SK-N-DZ (cell line): ENCODE results near the gene RSRC1.
"Not testable (repeated sequence)": the region's sequence is repeated elsewhere in the genome, so short reads cannot be mapped to it uniquely, and the experiment has no call there.

Experiments used
- DNase-seq: peaks from one replicate; pipeline ENCODE4 v3.0.0-alpha.2; 2015; ENCODE audit warnings: low spot score

The RSRC1 gene

DNA sequence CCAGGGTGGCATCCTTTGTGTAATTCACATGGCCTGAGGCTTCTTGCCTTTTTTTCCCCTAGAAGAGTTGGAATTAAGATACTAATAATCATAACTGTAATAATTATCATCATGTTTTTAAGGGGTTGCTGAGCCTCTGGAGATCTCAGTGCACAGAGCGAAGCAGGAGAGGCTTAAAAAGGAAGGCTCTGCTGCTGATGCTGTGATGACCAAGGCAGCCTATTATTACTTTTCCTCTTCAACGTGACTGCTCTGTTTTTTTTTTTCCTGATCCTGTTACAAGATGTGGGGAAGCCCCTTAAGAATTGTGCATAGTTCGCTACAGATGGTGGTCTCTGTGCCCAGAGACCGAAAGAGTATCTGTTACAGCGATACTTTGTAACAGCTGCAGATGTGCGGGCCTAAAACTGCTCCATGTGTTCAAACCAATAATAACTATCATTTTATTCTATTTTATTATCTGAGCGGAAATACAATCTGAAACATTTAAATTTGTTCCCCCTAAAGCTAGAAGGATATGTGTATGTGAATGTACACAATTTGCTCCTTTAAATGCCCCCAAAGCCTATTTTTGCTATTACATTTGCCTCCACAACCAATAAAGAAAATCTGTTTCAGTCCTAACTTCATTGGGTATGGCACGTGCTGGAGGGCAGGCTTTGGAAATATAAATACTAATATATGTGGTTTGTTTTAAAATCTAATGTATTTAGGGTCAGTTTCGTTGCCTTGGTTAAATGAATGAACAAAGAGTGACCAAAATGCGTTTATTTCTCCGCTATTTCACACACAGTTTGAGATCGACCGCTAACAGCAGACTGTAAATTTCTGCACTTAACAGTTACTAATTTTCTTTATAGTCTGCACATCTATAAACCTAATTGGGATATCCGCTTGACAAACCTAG lies 8.3 kb upstream of the RSRC1 start:
- no peak for DNase-seq

DNA sequence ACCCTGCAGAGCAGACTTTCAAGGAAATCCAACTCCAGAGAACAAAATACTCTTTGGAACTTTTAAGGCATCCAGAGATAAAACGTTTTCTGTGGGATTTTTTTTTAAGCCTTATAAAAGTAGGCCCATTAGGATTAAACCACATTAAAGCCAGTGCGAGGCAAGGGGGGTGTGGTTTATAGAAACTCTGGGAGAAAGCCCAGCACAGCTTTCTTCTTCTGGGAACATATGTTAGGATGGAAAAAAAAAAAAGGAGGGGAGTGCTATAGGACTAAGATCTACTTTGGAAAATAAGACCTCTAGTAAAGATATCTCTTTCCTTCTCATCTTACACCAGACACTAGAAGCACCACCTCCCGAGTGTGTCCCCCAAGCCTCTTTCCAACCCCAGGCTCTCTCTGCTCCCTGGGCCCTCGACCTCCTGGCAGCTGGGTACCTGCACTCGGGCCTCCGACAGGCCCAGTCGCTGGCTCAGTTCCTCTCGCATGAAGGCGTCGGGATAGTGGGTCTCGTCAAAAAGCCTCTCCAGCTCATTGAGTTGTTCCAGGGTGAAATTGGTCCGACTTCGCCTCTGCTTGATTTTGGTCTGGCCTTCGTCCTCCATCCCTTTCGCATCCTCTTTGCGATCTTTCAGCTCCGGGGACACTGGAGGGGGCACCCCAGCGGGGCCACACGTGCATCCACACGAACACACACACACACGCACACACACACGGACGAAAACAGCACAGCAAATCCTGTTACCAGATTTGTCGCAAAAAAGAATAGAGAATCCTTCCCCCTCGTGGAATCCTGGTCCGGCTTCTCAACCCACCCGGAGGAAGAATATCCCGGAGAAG lies 7.4 kb upstream of the RSRC1 start:
- DNase-seq = no peak

DNA sequence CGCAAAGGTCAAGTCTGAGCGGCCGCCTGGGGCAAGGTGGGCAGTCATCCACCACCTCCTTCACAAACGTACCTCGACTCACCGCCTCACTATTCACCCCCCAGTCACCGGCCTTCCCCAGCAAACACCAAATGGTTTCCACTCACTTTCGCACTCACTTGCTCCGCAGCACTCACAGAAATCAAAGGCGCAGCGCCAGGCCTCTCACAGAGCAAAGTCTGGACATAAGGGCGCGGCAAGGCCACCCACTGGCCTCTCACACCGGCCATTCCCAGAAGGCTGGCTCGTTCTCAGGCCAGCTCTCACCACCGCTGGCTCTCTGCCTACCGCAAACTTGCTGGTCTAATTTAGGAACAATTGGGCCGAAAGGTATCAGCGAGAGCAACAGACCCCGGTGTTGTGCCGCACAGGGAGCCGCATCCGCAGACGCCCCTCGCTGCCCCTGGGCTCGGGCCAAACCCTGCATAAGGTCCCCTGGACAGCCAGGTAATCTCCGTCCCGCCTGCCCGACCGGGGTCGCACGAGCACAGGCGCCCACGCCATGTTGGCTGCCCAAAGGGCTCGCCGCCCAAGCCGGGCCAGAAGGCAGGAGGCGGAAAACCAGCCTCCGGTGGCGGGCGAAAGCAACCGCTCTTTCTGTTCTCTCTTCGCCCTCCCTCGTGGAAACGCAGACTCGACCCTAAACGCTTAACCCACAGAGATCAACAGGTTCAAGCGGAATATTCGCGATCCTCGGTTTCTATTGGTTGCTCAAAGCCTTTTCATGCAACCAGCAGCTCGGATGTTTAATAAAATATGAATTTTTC lies 6.6 kb upstream of the RSRC1 start:
- no peak for DNase-seq

DNA sequence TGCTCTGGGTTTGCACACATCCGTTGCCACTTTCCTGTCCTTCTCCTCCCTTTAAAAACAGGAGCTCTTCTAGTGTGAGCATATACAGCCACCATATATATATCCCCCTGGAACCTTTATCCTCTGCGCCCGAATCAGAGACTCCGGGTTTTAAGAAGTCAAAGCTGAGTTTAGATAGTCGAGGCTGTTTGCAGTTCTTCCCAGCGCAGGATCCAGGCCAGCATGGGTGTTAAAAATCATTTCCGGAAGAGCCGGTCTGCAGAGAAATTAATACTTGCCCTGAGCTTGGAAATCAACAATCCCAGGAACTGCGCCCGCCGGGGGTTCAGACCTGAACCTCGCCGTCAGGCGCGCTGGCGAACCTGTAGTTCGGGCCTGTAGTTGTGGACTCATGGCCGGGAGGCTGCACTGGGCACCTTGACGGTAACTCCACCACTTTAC lies 6.0 kb upstream of the RSRC1 start:
- DNase-seq = no peak

DNA sequence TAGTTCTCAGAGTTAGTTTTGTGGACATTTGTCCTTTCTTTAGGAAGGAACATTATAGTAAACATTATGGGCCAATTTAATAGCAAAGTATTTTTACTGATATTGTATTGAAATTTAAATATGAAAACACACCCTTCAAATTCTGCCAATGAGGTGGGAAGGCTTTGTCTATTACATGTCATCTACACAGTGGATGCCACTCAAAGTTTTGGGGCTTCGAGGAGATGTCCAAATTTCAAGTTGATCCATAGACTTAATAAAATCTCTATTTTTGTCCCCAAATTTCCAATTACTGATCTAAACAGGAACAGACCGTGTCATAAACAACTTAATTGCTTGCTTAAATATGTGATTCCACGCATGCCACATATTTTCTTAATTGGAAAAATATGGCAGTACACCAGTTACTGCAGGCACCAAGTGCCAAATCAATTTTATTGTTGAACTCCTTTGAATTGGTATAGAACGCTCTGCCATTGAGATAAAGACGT lies 5.4 kb upstream of the RSRC1 start:
- DNase-seq = no peak

DNA sequence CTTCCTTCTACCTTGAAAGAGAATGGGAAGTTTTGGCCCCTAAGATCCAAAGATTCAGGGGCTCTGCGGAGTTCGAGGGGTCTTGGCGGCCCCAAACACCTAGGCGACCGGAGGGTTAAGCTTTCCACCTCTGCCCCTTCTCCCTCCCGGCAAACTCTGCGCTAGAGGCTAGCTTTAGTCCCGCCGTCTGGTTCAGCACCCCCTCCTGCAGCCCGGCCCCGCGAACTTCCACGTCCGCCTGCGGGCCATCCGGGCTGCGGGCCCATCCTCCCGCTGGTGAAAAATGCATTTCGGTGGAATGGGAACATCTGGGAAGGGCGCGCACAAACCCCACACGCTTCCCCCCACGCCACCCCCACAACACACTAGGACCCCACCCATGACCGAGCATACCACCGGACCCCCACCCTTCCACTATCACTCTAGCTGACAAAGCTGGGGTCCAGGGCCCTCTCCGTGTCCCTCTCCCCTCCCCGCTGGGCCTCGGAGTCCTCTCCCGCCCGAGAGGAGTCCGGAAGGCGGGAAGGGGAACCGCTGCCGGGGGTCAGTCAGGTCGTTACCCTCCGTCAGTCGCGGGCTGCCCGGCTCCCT lies 4.7 kb upstream of the RSRC1 start:
- no peak for DNase-seq

DNA sequence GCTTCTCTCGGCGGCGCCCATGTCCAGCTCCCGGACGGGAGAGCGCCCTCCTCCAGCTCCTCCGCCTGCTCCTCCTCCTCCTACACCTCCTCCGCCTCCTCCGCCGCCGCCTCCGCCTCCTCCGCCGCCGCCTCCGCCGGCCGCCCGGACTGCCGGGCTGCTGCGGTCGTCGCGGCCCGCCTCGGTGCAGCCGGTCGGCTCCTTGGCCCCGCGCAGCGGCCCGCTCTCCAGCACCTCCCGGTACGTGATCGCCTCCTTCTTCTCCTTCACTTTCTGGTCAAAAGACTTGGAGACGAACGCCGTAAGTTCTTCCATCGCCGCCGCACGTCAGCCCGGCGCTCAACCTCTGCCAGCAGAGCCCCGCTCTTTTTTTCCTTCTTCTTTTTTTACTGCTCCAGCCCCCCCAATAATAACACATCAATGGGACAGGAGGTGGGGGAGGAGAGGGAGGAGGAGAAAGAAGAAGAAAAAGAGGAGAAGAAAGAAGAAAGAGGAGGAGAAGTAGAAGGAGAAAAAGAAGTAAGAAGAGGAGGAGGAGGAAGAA lies 4.1 kb upstream of the RSRC1 start:
- peak; percentile 58 for DNase-seq

DNA sequence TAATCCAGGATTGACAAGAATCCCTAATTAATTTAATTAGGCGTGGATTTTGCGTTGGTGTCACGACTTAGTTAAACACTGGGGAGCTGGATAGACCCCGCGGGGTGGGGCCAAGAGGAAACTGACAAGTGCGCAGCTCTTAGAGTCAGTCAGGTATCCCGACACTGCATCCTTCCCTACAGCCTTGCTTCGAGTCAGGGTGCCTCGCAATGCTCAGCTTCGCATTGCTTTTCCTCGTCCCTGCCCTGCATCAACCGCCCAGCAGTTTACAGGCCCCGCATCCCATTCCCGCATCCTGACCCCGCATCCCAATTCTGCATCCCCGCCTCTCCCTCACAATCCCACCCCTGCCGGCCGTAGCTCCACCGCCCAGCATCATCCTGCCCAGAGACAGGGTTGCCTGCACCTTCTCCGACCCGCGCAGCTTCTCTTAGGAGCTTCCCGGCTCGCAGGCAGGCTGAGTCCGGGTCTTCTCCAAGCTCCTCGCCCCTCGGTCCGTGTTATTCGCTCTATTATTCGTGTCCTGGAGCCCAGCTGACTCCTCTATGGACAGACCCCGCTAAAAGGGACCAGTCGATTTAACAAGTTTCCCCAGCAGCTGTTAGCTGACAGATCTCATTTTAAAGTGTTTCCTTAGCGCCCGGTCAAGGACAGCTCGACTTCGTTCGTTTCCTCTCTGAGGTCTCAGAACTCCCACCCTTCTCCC lies 3.0 kb upstream of the RSRC1 start:
- peak; percentile 62 for DNase-seq

DNA sequence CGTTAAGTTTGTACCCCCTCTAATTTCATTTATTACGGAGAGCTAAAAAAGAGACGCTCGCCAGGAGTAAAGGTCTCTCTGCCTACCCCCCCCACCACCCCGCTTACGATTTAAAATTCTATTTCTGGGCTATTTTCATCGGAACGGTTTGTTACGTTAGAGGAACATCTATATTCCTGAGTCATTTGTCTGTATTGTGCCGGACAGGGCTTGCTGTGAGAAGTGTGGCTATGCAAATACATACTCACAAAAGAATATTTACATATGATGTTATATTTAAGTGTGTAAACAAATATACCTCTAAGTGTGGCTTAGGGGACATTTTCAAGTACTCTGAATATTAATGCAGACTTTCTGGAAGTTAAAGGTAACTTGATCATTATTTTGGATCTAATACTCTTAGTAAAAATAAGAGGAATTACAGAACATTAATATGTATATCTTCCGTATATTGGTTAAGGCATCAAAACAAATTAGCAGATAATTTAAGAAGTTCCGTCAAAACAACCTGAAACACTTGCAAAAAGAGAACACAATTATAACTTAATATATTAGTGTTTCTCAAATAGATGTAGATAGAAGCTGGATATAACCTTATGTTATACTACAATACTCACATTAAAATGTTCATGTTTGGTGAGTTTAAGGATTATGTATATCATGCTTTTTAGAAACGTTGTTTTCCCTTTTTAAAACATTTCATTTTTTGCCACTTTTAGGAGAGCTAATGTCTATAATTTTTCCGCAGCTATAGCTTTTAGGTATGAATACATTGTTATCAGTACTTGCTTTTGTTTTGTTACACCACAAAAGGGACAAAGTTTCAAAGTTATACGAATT lies 2.1 kb upstream of the RSRC1 start:
- DNase-seq = no peak

DNA sequence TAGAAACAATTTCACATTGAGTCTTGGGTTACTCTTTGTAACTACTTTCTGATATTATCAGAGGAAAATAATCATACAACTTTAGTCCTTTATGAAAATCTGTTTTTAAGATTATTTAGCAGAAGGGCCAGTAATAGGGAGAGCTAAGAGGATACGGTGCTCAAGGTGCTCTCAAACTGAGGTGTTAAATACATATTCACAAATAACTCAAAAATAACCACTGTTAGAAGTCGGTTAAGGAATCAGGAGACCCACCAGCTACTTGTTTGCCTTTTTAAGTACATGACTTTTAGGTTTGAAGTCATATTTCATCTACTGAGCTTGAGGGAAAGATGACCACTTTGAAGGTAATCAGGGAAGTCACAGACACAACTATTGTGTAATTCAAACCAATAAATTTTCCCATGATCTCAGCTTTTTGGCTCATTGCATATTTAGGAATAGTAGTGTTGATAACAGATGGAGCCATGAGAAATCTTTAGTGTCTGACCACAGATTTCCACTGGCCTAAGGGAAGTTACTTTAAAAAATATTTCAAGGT lies 1.4 kb upstream of the RSRC1 start:
- DNase-seq = no peak

DNA sequence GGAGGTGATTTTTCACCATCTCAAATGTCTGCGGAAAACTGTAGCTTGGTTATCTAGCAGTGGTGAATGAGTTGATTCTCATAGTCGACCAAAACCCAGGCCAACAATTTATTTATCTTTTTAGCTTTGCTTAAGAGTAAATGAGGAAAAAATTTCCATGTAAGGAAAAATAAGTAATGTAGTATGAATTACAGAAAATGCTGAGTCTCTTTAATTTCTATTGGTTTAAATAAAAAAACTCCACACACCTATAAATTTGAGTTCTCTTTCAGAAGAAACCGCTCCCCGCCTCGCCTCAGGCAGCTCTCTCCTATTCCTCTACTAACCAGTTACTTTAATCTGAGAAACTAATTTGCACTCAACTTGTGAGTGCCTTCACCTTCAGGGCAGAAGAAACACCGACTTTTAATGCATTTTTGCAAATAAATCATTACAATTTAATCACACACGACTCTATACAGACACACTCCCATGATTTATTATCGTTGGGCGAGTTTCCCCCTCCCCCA lies 540 bp upstream of the RSRC1 start:
- no peak for DNase-seq

DNA sequence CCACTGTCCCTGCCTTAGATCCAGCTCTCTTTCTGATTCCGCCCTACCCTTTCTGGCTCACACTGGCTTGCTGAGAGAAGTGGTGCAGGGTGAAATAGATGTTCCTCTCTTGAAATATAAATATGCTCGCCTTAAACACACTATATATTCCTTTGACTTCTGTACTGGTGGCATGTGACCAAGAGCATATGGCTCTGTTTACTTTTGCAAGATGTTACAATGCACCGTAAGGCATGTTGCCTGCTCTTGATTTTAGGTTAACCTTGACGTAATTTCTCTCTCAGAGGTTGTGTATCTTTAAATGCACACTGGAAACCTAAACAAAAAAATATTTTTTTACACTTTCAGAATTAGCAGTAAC lies 749 bp downstream of the RSRC1 start:
- DNase-seq = no peak

DNA sequence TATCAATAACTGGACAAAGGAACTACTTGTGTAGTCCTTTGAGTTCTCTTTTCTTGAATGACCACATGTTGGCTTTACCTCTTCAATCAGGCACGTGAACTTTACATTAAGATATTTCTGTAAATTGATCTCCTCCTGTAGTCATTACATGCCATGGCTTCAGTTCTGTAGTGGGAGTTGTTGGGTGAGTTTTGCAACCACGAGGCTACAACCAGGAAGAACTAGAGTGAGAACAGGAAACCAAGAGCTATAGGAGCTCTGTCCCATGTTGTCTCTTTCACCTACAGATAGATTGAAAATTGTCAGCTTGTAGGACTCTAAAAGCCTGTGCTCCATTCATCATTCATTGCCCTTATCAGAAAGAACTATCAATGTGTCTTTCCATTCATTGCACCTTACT lies 2.0 kb downstream of the RSRC1 start:
- DNase-seq = no peak

DNA sequence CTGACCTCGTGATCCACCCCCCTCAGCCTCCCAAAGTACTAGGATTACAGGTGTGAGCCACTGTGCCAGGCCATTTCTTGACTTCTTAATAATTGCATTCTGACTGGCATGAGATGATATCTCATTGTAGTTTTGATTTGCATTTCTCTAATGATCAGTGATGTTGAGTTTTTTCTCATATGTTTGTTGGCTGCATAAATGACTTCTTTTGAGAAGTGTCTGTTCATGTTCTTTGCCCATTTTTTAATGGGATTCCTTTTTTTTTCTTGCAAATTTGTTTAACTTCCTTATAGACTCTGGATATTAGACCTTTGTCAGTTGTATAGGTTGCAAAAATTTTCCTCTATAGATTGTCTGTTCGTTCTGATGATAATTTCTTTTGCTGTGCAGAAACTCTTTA lies 3.7 kb downstream of the RSRC1 start:
- not testable (repeated sequence) for DNase-seq

DNA sequence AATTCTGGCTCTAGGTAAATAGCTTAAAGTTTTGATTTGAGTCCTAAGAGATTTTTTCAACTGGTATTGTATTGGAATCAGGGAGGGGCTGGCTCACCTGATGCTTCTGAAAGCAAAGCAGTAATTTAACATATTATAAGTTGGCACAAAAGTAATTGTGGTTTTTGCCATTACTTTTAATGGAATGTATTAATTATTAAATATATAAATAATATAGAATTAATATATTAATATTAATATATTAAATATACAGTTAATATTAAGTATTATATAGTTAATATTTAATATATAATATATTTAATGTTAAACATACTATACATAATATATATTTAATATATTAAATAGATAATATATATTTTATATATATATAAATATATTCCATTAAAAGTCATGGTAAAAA lies 10.4 kb downstream of the RSRC1 start:
- DNase-seq = no peak

DNA sequence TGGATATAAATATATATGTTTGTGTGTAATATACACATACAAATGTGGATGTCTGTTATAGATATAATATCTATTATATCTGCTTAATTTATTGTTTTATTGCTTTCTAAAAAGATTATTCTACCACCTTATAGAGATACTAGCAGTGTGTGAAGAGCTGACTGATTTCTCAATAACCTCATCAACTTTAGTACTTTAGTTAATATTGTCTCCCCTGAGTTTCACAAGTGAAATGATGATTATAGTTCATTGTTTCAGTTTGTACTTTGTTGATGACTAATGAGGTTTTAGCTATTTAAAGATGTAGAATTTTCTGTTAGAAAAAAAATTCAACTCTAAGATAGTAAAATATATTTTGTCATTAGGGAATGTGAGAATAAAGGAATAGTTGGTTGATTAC lies 11.4 kb downstream of the RSRC1 start:
- DNase-seq = no peak

DNA sequence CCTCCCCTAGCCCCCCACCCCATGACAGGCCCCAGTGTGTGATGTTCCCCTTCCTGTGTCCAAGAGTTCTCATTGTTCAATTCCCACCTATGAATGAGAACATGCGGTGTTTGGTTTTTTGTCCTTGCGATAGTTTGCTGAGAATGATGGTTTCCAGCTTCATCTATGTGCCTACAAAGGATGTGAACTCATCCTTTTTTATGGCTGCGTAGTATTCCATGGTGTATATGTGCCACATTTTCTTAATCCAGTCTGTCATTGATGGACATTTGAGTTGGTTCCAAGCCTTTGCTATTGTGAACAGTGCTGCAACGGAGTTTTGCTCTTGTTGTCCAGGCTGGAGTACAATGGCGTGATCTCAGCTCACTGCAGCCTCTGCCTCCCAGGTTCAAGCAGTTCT lies 12.8 kb downstream of the RSRC1 start:
- DNase-seq = not testable (repeated sequence)

DNA sequence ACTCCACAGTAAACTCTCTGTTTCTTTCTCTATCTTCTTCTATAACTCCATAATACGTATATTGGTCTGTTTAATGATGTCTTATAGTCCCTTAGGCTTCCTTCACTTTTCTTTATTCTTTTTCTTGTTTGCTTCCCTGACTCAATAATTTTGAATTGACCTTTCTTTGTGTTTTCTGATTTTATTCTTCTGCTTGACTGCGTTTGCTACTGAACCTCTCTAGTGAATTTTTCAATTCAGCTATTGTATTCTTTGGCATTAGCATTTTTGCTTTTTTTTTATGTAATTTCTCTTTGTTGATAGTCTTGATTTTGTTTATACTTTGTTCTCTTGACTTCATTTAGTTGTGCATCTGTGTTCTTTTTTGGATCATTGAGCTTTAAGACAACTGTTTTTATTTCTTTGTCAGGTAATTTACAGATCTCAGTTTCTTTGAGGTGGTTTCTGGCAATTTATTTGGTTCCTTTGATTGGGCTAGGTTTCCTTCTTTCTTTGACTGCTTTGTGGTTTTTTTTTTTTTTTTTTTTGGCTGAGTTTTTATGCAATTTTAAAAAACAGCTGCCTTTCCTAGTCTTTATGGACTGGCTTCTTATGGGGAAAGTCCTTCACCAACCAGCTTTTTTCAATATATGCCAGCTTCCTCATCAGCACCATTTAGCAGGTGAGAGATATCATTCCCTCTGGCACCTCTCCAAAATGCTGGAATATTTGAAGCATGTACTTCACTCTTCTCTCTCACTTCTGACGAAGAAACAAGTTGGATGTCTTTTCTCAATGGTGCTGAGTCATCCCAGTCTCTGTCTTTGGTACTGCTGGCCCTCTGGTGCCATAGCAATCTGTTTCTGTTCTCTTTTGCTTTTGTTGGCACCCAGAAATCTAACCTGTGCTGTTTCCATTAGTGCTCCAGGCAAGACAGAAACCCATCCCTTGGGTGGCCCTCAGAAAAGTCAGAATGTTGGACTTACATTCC lies 17.6 kb downstream of the RSRC1 start:
- no peak for DNase-seq
